ENCODE data around the gene OR5K2.

The OR5K2 gene

GRCh38 chr3:98497381-98497780 lies at the start of gene OR5K2:
TSS of gene OR5K2 (plus strand) at chr3:98497681. CDS start at chr3:98497681, 0 bp downstream.
- DNase-seq (ENCODE audit: low spot score), result no peak

- no peak for DNase-seq (ENCODE audit: low spot score)
Observed at GRCh38 chr3:98449606-98450193, 47.8 kb upstream of the OR5K2 start.

GRCh38 chr3:98450372-98450771 lies 47.1 kb upstream of the OR5K2 start:
- no peak for DNase-seq (ENCODE audit: low spot score)

- DNase-seq (ENCODE audit: low spot score), result no peak
Observed at GRCh38 chr3:98453827-98454226, 43.7 kb upstream of the OR5K2 start.

GRCh38 chr3:98454929-98455328 lies 42.6 kb upstream of the OR5K2 start:
- no peak for DNase-seq (ENCODE audit: low spot score)

- no peak for DNase-seq (ENCODE audit: low spot score)
Observed at GRCh38 chr3:98457543-98457942, 39.9 kb upstream of the OR5K2 start.

- no peak for DNase-seq (ENCODE audit: low spot score)
Observed at GRCh38 chr3:98460220-98460619, 37.3 kb upstream of the OR5K2 start.

- DNase-seq (ENCODE audit: low spot score), result no peak
Observed at GRCh38 chr3:98462901-98463300, 34.6 kb upstream of the OR5K2 start, which contains the start of gene OR5K1. TSS of gene OR5K1 (plus strand) at chr3:98463201. CDS start at chr3:98469577, 6,376 bp downstream.

GRCh38 chr3:98482717-98483482 lies 14.6 kb upstream of the OR5K2 start:
- no peak for DNase-seq (ENCODE audit: low spot score)

GRCh38 chr3:98483626-98484025 lies 13.9 kb upstream of the OR5K2 start:
- DNase-seq (ENCODE audit: low spot score), result no peak

GRCh38 chr3:98500019-98500418 lies 2.5 kb downstream of the OR5K2 start:
- DNase-seq (ENCODE audit: low spot score), result no peak

GRCh38 chr3:98501270-98501669 lies 3.8 kb downstream of the OR5K2 start:
- no peak for DNase-seq (ENCODE audit: low spot score)

- DNase-seq (ENCODE audit: low spot score), result no peak
Observed at GRCh38 chr3:98501863-98502576, 4.5 kb downstream of the OR5K2 start.

GRCh38 chr3:98504539-98504938 lies 7.1 kb downstream of the OR5K2 start:
- DNase-seq (ENCODE audit: low spot score), result no peak

GRCh38 chr3:98508582-98508981 lies 11.1 kb downstream of the OR5K2 start:
- DNase-seq (ENCODE audit: low spot score), result peak; percentile 9

- no peak for DNase-seq (ENCODE audit: low spot score)
Observed at GRCh38 chr3:98512576-98512975, 15.1 kb downstream of the OR5K2 start.

GRCh38 chr3:98513091-98513511 lies 15.6 kb downstream of the OR5K2 start:
- no peak for DNase-seq (ENCODE audit: low spot score)

GRCh38 chr3:98513736-98514135 lies 16.3 kb downstream of the OR5K2 start:
- DNase-seq (ENCODE audit: low spot score), result no peak

GRCh38 chr3:98514948-98515347 lies 17.5 kb downstream of the OR5K2 start:
- no peak for DNase-seq (ENCODE audit: low spot score)

GRCh38 chr3:98518816-98519215 lies 21.3 kb downstream of the OR5K2 start:
- no peak for DNase-seq (ENCODE audit: low spot score)

- DNase-seq (ENCODE audit: low spot score), result peak; percentile 8
Observed at GRCh38 chr3:98519351-98519750, 21.9 kb downstream of the OR5K2 start.

GRCh38 chr3:98521897-98522543 lies 24.5 kb downstream of the OR5K2 start:
- peak; percentile 62 for DNase-seq (ENCODE audit: low spot score)
